K562 (cell line): Measurements from ENCODE around the gene ETFBKMT. TPM values are rescaled to one million over a fixed set of nuclear protein-coding genes. Genes with fewer than 3 reads are reported as not detected.

Experiments
- KDM5B ChIP-seq: fragments of 200-600 bp; sonication (generic); IDR thresholded peaks from 2 replicates; pipeline ENCODE4 v1.6.1; 2012; ENCODE audit warnings: low read depth, mild to moderate bottlenecking, moderate library complexity, low read length, control low read depth, inconsistent platforms; ENCODE audit not compliant: insufficient replicate concordance
- MBD2 ChIP-seq: sonication (generic); IDR thresholded peaks from 2 replicates; pipeline ENCODE4 v1.6.1; 2016; ENCODE audit warnings: low read depth, borderline replicate concordance
- MXI1 ChIP-seq: IDR thresholded peaks from 2 replicates; pipeline ENCODE4 v1.6.1; 2011; ENCODE audit warnings: low read depth, mild to moderate bottlenecking, improper control_type of control experiment, low read length
- MYBL2 ChIP-seq, 2 experiments: fragments of 450-650 bp in 1 of 2; sonication (generic) in 1 of 2; formaldehyde crosslinking in 1 of 2; IDR thresholded peaks; 2 replicates each; pipeline versions ENCODE4 v1.6.1 to v1.8.1; 2017 to 2022; ENCODE audit warnings: borderline replicate concordance in 1 of 2, inconsistent platforms in 1 of 2, low read depth in 1 of 2, mild to moderate bottlenecking in 1 of 2, missing genetic modification reagents in 1 of 2, moderate library complexity in 1 of 2
- NFRKB ChIP-seq: fragments of 450-650 bp; IDR thresholded peaks from 2 replicates; pipeline ENCODE4 v1.6.1; 2016; ENCODE audit warnings: low read depth
- OTX1 ChIP-seq: fragments of 450-650 bp; formaldehyde crosslinking; IDR thresholded peaks from 2 replicates; pipeline ENCODE4 v1.4.0; 2022; ENCODE audit warnings: mild to moderate bottlenecking
- PCBP2 ChIP-seq: fragments of 200-400 bp; formaldehyde crosslinking; IDR thresholded peaks from 2 replicates; pipeline ENCODE4 v1.6.1; 2018; ENCODE audit warnings: low read length, low read depth, mild to moderate bottlenecking, moderate library complexity; ENCODE audit not compliant: poor library complexity, severe bottlenecking
- PHF20 ChIP-seq: fragments of 450-650 bp; IDR thresholded peaks from 2 replicates; pipeline ENCODE4 v1.6.1; 2018; ENCODE audit not compliant: partially characterized antibody
- RAD51 ChIP-seq: fragments of 450-650 bp; IDR thresholded peaks from 2 replicates; pipeline ENCODE4 v1.7.1; 2016; ENCODE audit warnings: low read depth, mild to moderate bottlenecking, borderline replicate concordance
- TSC22D4 ChIP-seq: fragments of 450-650 bp; IDR thresholded peaks from 2 replicates; pipeline ENCODE4 v1.6.1; 2016; ENCODE audit warnings: missing genetic modification characterization, missing biosample characterization, control low read depth
- ZKSCAN3 ChIP-seq: fragments of 250-450 bp; sonication (Bioruptor Pico); IDR thresholded peaks from 2 replicates; pipeline ENCODE4 v1.4.0; 2020
- ZNF165 ChIP-seq: fragments of 250-450 bp; sonication (Bioruptor Pico); IDR thresholded peaks from 2 replicates; pipeline ENCODE4 v1.4.0; 2020; ENCODE audit warnings: borderline replicate concordance
- ZNF354B ChIP-seq: fragments of 250-450 bp; sonication (Bioruptor Pico); IDR thresholded peaks from 2 replicates; pipeline ENCODE4 v1.4.0; 2020
- polyA plus RNA-seq, 8 experiments: library from polyadenylated mRNA; depleted of rRNA in 4 of 8; stranded (reverse) in 5 of 8; unstranded in 3 of 8; fragments of >200 nt; fragmentation: Nextera tagmentation in 2 of 8; fragmentation: Illumina TruSeq in 1 of 8; extraction: Ambion mirVana in 2 of 8; extraction: Trizol in 1 of 8; gene quantifications; 2 replicates each; pipeline versions ENCODE4 v1.2.1 to v1.2.3, GENCODE V29; 2011 to 2014; ENCODE audit warnings: inconsistent platforms in 1 of 8, missing spikeins in 1 of 8
- total RNA-seq, 7 experiments: library from RNA; depleted of rRNA in 6 of 7; stranded (reverse); fragments of >200 nt in 6 of 7; fragmentation: Illumina TruSeq in 2 of 7; extraction: Trizol in 2 of 7; gene quantifications; 2 replicates each; pipeline versions ENCODE4 v1.2.1 to v1.2.3, GENCODE V29; 2011 to 2021; ENCODE audit warnings: low replicate concordance in 1 of 7
- TF ChIP-seq, protein P1 (sequence below): fragments of 450-650 bp; IDR thresholded peaks from 2 replicates; pipeline ENCODE4 v1.6.1; 2016; ENCODE audit warnings: mild to moderate bottlenecking
- TF ChIP-seq, protein P2 (sequence below), 3 experiments: IDR thresholded peaks in 2 of 3; conservative IDR thresholded peaks in 1 of 3; 2 replicates each; pipeline ENCODE4 v1.5.1; 2011 to 2012; ENCODE audit warnings: low read length in 3 of 3, mild to moderate bottlenecking in 3 of 3, control low read depth in 2 of 3, improper control_type of control experiment in 1 of 3, inconsistent platforms in 1 of 3, low read depth in 1 of 3, mixed read lengths in 1 of 3, moderate library complexity in 1 of 3; ENCODE audit not compliant: insufficient read depth in 2 of 3

ETFBKMT gene
- total and polyA plus RNA-seq, 9 of the 15 experiments (the other 6 are each of a cell fraction or from before 2014, with no cell fraction given): 0.18 to 1.7 (median 0.96) TPM

DNA sequence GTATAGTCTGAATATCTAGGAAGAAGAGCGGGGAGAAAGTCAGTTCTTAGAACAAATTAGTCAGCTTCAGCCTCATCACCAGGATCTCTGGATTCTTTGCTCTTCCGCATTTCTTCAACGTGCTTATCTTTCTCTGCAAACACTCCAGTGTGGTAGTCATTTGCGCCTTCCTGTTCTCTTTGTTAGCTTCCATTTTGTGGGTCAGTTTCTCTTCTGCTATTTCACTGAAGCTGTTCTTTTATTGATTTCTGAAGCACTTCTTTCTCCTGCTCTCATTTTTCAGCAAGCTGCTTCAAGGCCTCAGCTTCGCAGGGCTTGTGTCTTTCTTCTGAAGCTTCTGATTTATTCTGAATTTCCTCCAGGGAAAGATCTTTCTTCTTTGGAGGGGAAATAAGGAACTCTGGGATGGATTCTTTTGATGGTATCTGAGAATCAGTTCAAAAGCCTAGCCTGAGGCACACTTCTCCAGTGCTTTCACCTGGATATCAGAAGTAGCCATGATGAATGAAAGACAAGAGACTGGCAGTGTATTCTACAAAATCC is 55.9 kb downstream of the ETFBKMT start (continued):
- peak; percentile 53 for TF ChIP-seq MBD2
- TF ChIP-seq ZKSCAN3 (CRISPR knock-in tag): no peak
- TF ChIP-seq, protein P1, sequence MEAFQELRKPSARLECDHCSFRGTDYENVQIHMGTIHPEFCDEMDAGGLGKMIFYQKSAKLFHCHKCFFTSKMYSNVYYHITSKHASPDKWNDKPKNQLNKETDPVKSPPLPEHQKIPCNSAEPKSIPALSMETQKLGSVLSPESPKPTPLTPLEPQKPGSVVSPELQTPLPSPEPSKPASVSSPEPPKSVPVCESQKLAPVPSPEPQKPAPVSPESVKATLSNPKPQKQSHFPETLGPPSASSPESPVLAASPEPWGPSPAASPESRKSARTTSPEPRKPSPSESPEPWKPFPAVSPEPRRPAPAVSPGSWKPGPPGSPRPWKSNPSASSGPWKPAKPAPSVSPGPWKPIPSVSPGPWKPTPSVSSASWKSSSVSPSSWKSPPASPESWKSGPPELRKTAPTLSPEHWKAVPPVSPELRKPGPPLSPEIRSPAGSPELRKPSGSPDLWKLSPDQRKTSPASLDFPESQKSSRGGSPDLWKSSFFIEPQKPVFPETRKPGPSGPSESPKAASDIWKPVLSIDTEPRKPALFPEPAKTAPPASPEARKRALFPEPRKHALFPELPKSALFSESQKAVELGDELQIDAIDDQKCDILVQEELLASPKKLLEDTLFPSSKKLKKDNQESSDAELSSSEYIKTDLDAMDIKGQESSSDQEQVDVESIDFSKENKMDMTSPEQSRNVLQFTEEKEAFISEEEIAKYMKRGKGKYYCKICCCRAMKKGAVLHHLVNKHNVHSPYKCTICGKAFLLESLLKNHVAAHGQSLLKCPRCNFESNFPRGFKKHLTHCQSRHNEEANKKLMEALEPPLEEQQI: peak; percentile 89
- TF ChIP-seq KDM5B: peak; percentile 79
- TF ChIP-seq PHF20: no peak
- no peak for TF ChIP-seq MXI1
- TF ChIP-seq, protein P2, sequence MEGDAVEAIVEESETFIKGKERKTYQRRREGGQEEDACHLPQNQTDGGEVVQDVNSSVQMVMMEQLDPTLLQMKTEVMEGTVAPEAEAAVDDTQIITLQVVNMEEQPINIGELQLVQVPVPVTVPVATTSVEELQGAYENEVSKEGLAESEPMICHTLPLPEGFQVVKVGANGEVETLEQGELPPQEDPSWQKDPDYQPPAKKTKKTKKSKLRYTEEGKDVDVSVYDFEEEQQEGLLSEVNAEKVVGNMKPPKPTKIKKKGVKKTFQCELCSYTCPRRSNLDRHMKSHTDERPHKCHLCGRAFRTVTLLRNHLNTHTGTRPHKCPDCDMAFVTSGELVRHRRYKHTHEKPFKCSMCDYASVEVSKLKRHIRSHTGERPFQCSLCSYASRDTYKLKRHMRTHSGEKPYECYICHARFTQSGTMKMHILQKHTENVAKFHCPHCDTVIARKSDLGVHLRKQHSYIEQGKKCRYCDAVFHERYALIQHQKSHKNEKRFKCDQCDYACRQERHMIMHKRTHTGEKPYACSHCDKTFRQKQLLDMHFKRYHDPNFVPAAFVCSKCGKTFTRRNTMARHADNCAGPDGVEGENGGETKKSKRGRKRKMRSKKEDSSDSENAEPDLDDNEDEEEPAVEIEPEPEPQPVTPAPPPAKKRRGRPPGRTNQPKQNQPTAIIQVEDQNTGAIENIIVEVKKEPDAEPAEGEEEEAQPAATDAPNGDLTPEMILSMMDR (IDR thresholded peaks at IDR 0.05 in 2 of 3, conservative IDR thresholded peaks at IDR 0.05 in 1 of 3; ENCODE audit: insufficient read depth in 2 of 3, low read depth in 1 of 3, low read length in 3 of 3): no peak
- peak; percentile 100 for TF ChIP-seq NFRKB
- TF ChIP-seq ZNF165: no peak
- TF ChIP-seq MYBL2 (IDR thresholded peaks at IDR 0.05; ENCODE audit: low read depth): no peak
- no peak for TF ChIP-seq MYBL2 (CRISPR knock-in tag; IDR thresholded peaks at IDR 0.05; ENCODE audit: borderline replicate concordance)
- TF ChIP-seq PCBP2: no peak
- no peak for TF ChIP-seq ZNF354B (CRISPR knock-in tag)
- no peak for TF ChIP-seq TSC22D4 (tag)
- no peak; the same call in 1 of the 2 replicates for TF ChIP-seq RAD51
- 0 out of 2 replicates have a peak, but pooled peaks have one; percentile 21 for TF ChIP-seq OTX1 (CRISPR knock-in tag)
